ENCODE results near the gene MUC6.

MUC6 gene

GRCh38 chr11:1008001-1008802 lies 28.3 kb downstream of the MUC6 start:
- DNase-seq (ENCODE audit: low read depth, low spot score), result no peak

DNA sequence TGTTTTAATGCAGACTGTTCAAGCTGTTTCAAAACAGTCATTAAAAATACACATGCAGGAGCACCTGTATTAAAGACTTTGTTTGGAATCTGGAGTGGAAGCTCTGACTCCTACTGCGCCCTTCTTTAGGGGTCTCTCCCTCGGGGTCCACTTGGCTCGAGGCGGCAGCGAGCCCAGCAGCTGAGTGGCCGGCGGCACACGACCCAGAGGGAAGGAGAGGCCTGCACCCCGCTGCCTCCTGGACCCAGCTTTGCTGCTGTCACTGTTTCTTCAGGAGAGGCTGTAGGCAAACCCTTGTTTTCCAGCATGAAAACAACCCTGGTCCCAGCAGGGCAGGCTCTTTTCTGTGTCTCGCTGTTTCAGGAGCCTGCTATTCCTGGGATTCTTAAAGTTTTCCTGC lies 29.2 kb downstream of the MUC6 start:
- no peak for DNase-seq (ENCODE audit: low read depth, low spot score)

DNA sequence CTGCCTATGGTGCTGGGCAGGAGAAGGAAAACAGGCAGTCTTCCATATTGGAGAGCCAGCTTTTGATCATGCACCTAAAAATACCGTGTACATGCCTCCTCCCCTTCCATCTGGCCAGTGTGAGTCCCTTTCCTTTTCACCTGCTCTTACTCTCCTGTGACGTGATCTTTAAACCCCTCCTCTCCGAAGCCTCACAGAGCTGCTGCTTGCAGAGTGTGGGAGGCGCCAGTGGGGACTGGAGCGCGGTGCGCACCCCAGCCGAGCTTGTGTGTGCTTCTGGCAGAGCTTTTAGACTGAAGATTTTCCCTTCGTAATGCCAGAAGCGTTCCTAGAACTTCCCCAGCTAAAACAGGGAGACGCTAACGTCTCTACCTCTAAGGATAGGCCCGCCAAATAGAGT lies 29.8 kb downstream of the MUC6 start:
- no peak for DNase-seq (ENCODE audit: low read depth, low spot score)

GRCh38 chr11:1005928-1006327 lies 30.6 kb downstream of the MUC6 start:
- DNase-seq (ENCODE audit: low read depth, low spot score), result no peak

GRCh38 chr11:1003159-1003558 lies 33.4 kb downstream of the MUC6 start:
- no peak for DNase-seq (ENCODE audit: low read depth, low spot score)

GRCh38 chr11:1002406-1002984 lies 34.0 kb downstream of the MUC6 start:
- no peak for DNase-seq (ENCODE audit: low read depth, low spot score)

- DNase-seq (ENCODE audit: low read depth, low spot score), result no peak
These were observed 34.7 kb downstream of the MUC6 start for GRCh38 chr11:1001617-1002405.

GRCh38 chr11:1000357-1001278 lies 35.9 kb downstream of the MUC6 start:
- no peak for DNase-seq (ENCODE audit: low read depth, low spot score)

- no peak for DNase-seq (ENCODE audit: low read depth, low spot score)
These were observed 37.5 kb downstream of the MUC6 start for GRCh38 chr11:999009-999408.

DNA sequence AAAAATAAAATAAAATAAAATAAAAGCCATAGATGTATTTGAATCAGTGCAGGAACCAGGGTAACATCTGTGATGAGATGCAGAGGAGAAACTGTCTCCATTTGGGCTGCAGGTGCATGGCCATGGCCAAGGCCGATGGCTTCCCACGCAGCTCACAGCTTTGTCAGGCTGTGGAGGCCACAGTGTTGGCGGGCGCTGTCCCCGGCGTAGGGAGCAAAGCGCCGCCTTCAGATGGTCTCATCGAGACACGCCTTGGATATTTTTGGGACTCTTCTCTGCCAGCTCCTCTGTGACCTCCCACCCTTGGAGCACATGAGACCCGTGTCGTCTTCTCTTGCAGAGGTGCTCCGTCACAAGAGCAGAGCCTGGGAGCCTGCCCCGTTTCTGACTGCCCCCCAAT lies 38.6 kb downstream of the MUC6 start:
- DNase-seq (ENCODE audit: low read depth, low spot score), result no peak

DNA sequence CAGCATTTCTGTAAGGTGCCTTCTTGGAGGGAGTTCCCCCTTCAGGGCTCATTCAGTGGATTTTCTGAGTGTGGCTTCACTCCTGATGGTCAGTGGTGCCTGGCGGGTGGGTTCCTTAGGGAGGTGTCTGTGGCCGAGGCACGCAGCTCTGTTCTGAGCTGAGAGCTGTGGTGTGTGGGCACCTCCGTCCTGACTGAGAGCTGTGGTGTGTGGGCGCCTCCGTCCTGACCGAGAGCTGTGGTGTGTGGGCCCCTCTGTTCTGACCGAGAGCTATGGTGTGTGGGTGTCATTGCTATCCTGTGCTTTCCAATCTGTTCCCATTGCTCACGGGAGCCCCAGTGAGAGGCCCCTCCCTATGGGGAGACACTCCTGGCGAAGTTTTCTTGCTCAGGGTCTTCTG lies 39.8 kb downstream of the MUC6 start:
- DNase-seq (ENCODE audit: low read depth, low spot score), result no peak

- DNase-seq (ENCODE audit: low read depth, low spot score), result no peak
These were observed 40.6 kb downstream of the MUC6 start for GRCh38 chr11:995752-996420.

GRCh38 chr11:995044-995751 lies 41.3 kb downstream of the MUC6 start:
- no peak for DNase-seq (ENCODE audit: low read depth, low spot score)

- no peak for DNase-seq (ENCODE audit: low read depth, low spot score)
These were observed 42.8 kb downstream of the MUC6 start for GRCh38 chr11:993632-994167.

- no peak for DNase-seq (ENCODE audit: low read depth, low spot score)
These were observed 43.9 kb downstream of the MUC6 start for GRCh38 chr11:992577-992976.

DNA sequence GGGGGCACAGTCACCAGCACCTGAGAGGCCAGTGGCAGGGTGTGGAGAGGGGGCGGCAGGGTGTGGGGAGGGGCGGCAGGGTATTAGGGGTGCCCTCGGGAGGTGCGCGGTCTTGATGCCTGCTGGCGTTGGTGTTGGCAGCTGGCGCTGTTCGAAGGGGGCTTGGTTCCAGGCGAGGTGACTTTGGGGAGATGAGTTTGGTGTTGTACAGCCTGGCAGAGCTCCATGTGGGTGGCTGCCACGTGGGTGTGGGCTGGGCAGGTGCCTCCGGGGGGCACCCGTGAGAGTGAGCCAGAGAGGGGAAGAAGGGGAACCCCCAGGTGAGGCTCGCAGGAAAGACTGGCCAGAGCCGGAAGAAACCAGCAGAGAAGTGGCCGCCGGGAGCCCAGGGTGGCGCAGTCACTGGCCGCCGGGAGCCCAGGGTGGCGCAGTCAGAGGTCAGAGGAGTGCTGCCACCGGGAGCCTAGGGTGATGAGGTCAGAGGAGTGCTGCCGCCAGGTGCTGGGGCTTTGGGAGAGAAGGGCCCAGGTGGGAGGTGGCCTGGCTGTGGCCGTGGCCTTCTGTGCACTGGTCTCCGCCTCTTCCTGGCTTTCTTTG lies 44.7 kb downstream of the MUC6 start:
- DNase-seq (ENCODE audit: low read depth, low spot score), result no peak

- no peak for DNase-seq (ENCODE audit: low read depth, low spot score)
These were observed 45.5 kb downstream of the MUC6 start for GRCh38 chr11:991034-991433.

- DNase-seq (ENCODE audit: low read depth, low spot score), result no peak
These were observed 46.4 kb downstream of the MUC6 start for GRCh38 chr11:990101-990500.

DNA sequence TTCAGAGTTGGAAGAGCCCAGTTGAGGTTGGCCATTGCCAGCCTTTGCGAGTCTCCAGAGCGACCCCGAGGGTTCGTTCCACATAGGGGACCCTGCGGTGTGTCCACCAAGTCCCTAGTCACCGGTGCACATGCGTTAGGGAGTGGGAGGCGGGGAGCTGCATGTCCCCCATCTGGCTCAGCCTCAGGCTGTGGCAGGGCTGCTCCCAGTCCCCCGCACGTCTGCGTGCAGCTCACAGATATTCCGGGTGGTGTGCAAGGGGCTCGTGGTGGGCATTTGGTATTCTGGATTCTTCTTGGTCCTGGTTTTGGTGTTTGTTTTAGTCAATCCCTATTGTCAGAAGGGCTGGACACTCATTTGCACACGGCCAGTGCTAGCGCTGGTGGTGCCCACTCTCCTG lies 48.8 kb downstream of the MUC6 start:
- no peak for DNase-seq (ENCODE audit: low read depth, low spot score)

DNA sequence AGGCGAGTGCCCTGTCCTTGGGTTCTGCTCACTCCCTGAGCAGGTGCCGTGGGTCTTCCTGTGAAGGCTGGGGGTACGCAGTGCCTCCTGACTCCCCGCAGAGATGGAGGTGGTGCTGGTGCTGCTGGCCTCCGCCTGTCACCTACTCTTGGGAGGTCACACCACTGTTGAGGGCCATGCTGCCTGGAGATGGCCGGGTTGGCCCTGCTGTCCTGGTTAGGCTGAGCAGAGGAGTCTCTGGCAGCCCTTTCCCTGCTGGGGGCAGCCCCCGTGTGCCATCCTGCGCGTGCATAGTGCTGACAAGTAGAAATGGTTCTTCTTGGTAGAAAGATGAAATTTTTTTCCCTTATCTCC lies 49.6 kb downstream of the MUC6 start:
- no peak for DNase-seq (ENCODE audit: low read depth, low spot score)
